ENCODE measurements around the gene ACD.
A peak's percentile ranks its signal among the peaks of the same experiment; 100 is the strongest.
"Not testable (repeated sequence)": the region's sequence is repeated elsewhere in the genome, so short reads cannot be mapped to it uniquely, and the experiment has no call there.

The ACD gene

DNA sequence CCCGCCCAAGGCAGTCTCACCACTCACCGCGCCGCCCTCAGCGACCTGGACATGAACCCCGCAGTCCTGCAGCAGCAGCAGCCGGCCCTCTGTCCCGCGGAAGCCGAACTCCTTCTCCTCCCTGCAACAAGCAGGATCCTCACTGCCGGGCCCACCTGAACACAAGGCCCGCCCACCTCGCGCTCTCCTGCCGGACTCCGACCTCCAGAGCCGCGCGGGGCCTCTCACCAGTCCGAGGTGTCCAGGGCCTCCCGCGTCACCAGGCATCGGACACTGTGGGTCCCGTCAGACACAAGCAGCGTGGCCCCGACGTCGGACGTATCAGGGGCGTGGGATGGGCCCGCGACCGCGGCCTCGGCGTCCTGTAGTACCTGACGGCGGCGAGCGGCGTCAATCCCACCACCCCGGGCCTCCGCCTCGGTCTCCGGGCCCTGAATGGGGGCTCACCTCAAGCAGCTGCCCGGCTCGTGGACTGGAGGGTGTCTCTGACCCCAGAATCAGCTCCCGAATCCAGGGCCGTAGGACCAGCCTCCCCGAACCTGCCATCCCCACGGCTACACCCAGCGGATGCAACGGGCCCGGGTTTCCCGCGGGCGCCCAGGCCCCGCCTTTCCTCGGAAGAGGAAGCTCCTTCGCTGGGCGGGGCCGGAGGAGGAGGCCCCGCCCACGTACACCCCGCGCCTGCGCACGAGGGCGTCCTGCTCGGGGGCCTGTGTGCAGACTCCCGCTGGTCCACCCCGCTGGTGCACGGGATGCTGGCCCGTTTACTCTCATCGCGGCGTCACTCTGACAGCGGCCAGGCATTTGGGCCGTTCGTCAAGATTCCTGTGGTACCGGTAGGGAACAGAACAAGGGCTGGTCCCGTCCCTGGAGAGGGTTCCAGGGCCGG lies at the start of gene ACD:
Gene ACD (minus strand): TSS at position 586 of the 889 bp plus-strand sequence. CDS start 40 bp downstream, at position 546.
- peak; percentile 72 for DNase-seq (ENCODE audit: low read depth)

DNA sequence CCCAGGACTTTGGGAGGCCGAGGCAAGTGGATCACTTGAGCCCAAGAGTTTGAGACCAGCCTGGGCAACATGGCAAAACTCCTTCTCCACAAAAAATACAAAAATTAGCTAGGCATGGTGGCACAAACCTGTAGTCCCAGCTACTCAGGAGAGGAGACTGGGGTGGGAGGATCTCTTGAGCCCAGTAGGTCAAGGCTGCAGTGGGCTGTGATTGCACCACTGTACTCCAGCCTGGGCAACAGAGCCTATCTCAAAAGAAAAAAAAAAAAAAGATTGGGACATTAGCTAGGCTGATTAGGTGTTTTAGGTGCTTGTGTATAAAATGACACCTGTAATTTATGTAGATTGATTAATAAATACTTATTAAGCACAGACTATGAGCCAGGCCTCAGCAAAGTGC lies 49.0 kb upstream of the ACD start:
- no peak for DNase-seq (ENCODE audit: low read depth)

DNA sequence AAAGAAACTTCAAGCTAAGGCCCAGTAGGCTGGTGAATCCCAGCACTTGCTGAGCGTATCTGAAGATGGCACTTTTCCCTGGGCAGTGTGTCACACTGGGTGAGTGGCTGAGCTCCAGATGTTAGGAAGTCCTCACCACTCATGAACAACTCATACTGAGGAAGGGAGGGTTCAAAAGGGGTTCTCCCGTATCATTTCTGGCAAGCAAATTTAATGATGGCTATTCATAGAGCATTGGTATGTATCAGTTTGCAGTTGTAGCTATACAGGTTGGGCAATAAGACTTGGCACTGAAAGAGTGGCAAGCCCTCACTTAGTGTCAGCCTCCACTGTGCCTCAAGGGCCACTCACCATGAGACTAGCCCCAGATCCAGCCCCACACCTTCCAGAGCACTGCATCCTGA lies 48.3 kb upstream of the ACD start:
- DNase-seq (ENCODE audit: low read depth) = no peak

GRCh38 chr16:67707790-67708189 lies 47.7 kb upstream of the ACD start:
- DNase-seq (ENCODE audit: low read depth) = no peak

DNA sequence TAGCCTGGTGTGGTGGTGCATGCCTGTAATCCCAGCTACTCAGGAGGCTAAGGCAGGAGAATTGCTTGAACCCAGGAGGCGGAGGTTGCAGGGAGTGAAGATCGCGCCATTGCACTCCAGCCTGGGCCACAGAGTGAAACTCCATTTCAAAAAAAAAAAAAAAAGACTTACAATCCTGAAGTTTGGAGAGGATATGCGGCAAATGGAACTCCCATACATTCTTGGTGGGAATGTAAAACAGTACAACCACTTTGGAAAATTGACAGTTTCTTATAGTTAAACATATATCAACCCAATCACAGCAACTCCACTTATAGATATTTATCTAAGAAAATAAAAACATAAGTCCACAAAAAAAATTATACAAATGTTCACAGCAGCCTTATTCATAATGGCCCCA lies 47.1 kb upstream of the ACD start:
- no peak for DNase-seq (ENCODE audit: low read depth)

- no peak for DNase-seq (ENCODE audit: low read depth)
These were observed 44.0 kb upstream of the ACD start for GRCh38 chr16:67704110-67704509.

DNA sequence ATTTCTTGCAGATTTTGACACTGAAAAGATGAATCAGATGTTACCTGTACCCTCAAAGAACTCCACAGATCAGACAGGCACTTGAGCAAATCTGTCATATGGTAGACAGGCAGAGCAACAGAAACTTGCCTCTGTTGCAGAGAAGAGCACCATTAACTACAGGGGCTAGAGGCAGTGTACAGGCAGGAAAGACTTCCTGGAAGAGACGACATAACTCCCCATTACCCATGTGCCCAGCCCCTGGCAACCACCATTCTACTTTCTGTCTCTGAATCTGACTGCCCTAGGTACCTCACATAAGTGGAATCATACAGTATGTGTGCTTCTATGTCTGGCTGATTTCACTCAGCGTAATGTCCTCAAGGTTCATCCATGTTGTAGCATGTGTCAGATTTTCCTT lies 43.6 kb upstream of the ACD start:
- no peak for DNase-seq (ENCODE audit: low read depth)

GRCh38 chr16:67702130-67702529 lies 42.1 kb upstream of the ACD start:
- DNase-seq (ENCODE audit: low read depth) = no peak

DNA sequence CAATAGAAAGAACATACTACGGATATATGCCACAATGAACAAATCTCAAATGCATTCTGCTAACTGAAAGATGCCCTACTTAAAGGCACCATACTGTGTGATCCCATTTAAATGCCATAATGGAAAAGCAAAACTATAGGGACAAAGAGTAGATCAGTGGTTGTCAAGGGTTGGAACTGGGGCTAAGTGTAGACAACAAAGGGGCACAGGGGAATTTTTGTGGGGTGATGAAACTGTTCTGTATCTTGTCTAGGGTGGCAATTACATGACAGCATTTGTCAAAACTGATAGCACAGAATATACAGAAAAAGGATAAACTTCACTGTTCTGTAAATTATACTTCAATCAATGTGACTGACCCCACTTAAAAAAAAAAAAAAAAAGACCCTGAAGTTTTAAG lies 41.4 kb upstream of the ACD start:
- DNase-seq (ENCODE audit: low read depth) = no peak

DNA sequence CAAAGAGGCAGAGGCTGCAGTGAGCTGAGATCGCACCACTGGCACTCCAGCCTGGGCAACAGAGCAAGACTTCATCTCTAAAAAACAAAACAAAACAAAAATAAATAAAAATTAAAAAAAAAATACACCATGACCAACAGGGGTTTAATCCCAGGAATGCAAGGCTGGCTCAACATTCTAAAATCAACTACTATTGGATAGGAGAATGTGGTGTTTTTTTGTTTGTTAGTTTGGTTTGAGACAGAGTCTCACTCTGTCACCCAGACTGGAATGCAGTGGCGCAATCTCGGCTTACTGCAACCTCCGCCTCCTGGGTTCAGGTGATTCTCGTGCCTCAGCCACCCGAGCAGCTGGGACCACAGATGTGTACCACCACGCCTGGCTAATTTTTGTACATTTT lies 39.2 kb upstream of the ACD start:
- no peak for DNase-seq (ENCODE audit: low read depth)

DNA sequence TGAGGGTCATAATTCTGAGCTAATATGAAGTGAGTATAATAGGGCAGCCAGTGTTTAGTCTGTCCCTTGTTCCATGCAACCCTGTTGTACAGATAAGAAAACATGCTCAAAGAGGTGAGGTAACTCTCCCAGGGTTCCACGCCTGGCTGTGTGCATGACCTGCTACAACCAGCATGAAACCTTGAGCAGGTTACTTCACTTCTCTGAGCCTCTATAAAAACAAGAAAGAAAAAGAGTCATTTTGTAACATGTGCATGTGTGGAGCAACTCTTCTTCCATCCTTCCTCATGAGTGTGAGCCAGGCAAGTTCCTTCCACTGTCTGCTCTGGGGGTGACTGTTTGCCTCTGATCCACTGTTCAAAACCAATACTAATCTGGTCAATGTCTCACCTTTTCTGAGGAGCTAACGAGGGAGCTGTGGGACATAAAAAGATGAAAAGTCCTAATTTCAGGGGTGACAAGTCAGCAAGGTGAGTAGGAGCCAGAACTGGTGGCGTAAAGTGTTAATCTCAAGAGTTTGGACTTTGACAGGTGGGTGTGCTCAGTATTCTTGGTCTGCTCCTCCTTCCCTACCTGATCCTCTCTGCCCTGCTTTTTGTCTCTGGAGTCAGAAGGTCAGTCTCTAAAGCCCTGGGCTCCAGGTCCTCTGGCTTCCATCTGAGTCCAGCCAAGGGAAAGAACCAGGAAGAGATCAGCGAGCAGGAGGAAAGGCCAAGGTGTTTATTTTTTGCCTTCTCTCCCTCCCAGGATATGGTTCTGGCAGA lies 37.5 kb upstream of the ACD start:
- DNase-seq (ENCODE audit: low read depth) = no peak

- no peak for DNase-seq (ENCODE audit: low read depth)
These were observed 34.6 kb upstream of the ACD start for GRCh38 chr16:67694611-67695010.

GRCh38 chr16:67693517-67694285 lies 33.6 kb upstream of the ACD start:
- DNase-seq (ENCODE audit: low read depth) = not testable (repeated sequence)

DNA sequence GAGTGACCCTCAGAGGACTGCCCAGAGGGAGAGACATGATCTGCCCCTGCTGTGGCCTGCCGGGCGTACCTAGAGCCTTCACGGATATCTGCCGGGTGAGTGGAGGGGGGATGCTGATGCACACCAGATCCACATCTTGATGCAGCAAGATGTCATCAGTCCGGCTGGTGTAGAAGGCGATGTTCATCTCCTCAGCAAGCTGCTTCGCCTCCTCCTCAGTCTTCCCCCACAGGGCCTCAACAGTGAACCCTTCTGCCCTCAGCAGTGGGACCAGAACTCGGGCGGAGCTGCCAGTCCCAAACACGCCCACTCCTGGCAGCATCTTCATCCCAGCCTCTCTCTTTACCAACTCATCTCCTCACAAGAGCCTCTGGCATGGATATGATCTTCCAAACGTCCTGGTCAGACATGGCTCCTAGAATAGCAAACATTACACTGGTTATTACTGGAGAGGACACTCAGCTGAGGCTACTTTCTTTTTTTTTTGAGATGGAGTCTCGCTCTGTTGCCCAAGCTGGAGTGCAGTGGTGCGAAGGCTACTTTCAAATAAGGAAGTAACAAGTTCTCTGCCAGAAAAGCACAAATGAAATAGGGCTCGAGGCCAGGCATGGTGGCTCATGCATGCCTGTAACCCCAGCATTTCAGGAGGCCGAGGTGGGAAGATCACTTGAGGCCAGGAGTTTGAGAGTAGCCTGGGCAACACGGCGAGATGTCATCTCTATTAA lies 25.5 kb upstream of the ACD start:
- no peak for DNase-seq (ENCODE audit: low read depth)

DNA sequence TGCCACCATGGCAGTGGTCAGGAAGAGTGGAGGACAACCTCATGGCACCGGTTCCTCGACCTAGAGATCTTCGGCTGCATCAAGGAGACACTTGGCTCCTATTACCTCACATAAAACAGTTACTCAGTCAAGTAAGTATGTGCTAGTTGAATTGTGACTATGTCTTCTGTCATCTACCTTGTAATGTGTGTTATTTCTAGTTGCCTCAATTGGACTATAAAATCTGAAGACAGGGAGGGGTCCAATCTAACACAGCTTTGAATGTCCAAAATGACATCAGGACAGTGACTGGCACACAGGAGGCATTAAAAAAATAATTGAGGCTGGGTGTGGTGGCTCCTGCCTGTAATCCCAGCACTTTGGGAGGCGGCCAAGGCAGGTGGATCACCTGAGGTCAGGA lies 23.7 kb upstream of the ACD start:
- no peak for DNase-seq (ENCODE audit: low read depth)

- no peak for DNase-seq (ENCODE audit: low read depth)
These were observed 20.2 kb upstream of the ACD start for GRCh38 chr16:67679935-67680897.

DNA sequence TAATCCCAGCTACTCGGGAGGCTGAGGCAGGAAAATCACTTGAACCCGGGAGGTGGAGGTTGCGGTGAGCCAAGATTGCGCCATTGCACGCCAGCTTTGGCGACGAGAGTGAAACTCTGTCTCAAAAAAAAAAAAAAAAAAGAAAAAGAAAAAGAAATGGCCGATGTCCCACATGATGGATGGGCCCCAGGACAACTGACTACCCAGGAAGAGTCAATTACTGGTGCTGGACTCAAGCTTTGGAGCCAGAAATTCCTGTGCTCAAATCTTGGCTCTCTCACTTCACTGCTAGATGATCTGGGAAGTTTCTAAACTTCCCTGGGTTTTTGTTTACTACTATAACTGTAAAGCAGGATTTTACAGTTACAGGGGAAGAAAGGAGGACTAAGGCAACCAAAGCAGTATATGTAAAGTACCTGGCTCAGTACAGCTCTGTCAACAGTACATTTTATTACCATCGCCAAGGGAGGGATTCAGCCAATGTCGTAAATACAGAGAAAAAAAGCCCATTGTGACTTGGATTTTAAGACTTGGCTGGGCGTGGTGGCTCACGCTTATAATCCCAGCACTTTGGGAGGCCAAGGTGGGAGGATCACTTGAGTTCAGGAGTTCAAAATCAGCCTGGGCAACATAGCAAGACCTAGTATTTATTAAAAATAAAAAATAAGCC lies 18.4 kb upstream of the ACD start:
- DNase-seq (ENCODE audit: low read depth) = no peak

DNA sequence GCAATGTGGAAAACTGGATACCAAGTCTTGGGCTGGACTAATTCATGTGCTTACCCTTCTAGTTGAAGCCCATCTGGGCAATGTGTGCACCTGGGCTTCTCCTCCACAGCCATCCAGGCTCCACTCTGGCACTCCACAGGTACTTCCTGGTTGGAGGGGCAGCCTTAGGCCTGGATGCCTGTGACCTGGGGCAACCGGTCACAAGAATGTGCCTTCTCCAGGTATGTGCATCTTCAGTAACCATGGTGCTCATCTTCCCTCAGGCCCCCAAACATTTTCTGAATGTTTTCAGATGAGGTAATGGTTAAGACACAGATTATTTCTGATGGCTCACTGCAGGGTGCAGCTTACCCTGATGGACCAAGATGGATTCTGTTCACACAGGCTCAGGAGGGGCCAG lies 17.7 kb upstream of the ACD start:
- no peak for DNase-seq (ENCODE audit: low read depth)

GRCh38 chr16:67676939-67677338 lies 16.9 kb upstream of the ACD start:
- no peak for DNase-seq (ENCODE audit: low read depth)

GRCh38 chr16:67676516-67676915 lies 16.5 kb upstream of the ACD start:
- no peak for DNase-seq (ENCODE audit: low read depth)

Data from HS-27A (cell line).